Measurements from ENCODE around the gene SUPT3H.

Gene SUPT3H

GRCh38 chr6:45026003-45026516 lies 351.7 kb downstream of the SUPT3H start:
- Histone ChIP-seq H3K27me3 (ENCODE audit: control insufficient read depth, insufficient read depth, low read length) (no peaks in the 10 kb centered on the region), H3K9ac (ENCODE audit: low read length) (no peak overlapping the region), H3K4me3 (ENCODE audit: low read length) (no peak overlapping the region), H3K9me3 (ENCODE audit: control insufficient read depth, low read length) (no peaks in the 10 kb centered on the region), H3K36me3 (ENCODE audit: control insufficient read depth, insufficient read depth, low read length) (no peaks in the 10 kb centered on the region), H3K4me1 (ENCODE audit: control insufficient read depth, insufficient read depth, low read length) (no peaks in the 10 kb centered on the region)

- H3K4me1 ChIP-seq (ENCODE audit: control insufficient read depth, insufficient read depth, low read length): no peaks in the 10 kb centered on the region
- no peaks in the 10 kb centered on the region for H3K9me3 ChIP-seq (ENCODE audit: control insufficient read depth, low read length)
- H3K9ac ChIP-seq (ENCODE audit: low read length): no peak overlapping the region
- no peaks in the 10 kb centered on the region for H3K27me3 ChIP-seq (ENCODE audit: control insufficient read depth, insufficient read depth, low read length)
- H3K4me3 ChIP-seq (ENCODE audit: low read length): no peak overlapping the region
- H3K36me3 ChIP-seq (ENCODE audit: control insufficient read depth, insufficient read depth, low read length): no peaks in the 10 kb centered on the region
Measured at GRCh38 chr6:45024610-45025009, 353.1 kb downstream of the SUPT3H start.

GRCh38 chr6:45021676-45022075 lies 356.1 kb downstream of the SUPT3H start:
- Histone ChIP-seq H3K4me1 (ENCODE audit: control insufficient read depth, insufficient read depth, low read length) (no peaks in the 10 kb centered on the region), H3K9ac (ENCODE audit: low read length) (no peak overlapping the region), H3K4me3 (ENCODE audit: low read length) (no peak overlapping the region), H3K9me3 (ENCODE audit: control insufficient read depth, low read length) (no peaks in the 10 kb centered on the region), H3K27me3 (ENCODE audit: control insufficient read depth, insufficient read depth, low read length) (no peaks in the 10 kb centered on the region), H3K36me3 (ENCODE audit: control insufficient read depth, insufficient read depth, low read length) (no peaks in the 10 kb centered on the region)

- Histone ChIP-seq H3K36me3 (ENCODE audit: control insufficient read depth, insufficient read depth, low read length) (no peaks in the 10 kb centered on the region), H3K9me3 (ENCODE audit: control insufficient read depth, low read length) (no peaks in the 10 kb centered on the region), H3K27me3 (ENCODE audit: control insufficient read depth, insufficient read depth, low read length) (no peaks in the 10 kb centered on the region), H3K4me3 (ENCODE audit: low read length) (no peak overlapping the region), H3K4me1 (ENCODE audit: control insufficient read depth, insufficient read depth, low read length) (no peaks in the 10 kb centered on the region), H3K9ac (ENCODE audit: low read length) (no peak overlapping the region)
Measured at GRCh38 chr6:45012687-45013086, 365.0 kb downstream of the SUPT3H start.

GRCh38 chr6:45009576-45009975 lies 368.2 kb downstream of the SUPT3H start:
- Histone ChIP-seq H3K27me3 (ENCODE audit: control insufficient read depth, insufficient read depth, low read length) (no peaks in the 10 kb centered on the region), H3K36me3 (ENCODE audit: control insufficient read depth, insufficient read depth, low read length) (no peaks in the 10 kb centered on the region), H3K4me3 (ENCODE audit: low read length) (no peak overlapping the region), H3K9ac (ENCODE audit: low read length) (no peak overlapping the region), H3K4me1 (ENCODE audit: control insufficient read depth, insufficient read depth, low read length) (no peaks in the 10 kb centered on the region), H3K9me3 (ENCODE audit: control insufficient read depth, low read length) (no peaks in the 10 kb centered on the region)

- no peak overlapping the region for H3K4me3 ChIP-seq (ENCODE audit: low read length)
- no peaks in the 10 kb centered on the region for H3K27me3 ChIP-seq (ENCODE audit: control insufficient read depth, insufficient read depth, low read length)
- H3K9me3 ChIP-seq (ENCODE audit: control insufficient read depth, low read length): no peaks in the 10 kb centered on the region
- no peaks in the 10 kb centered on the region for H3K4me1 ChIP-seq (ENCODE audit: control insufficient read depth, insufficient read depth, low read length)
- no peaks in the 10 kb centered on the region for H3K36me3 ChIP-seq (ENCODE audit: control insufficient read depth, insufficient read depth, low read length)
- H3K9ac ChIP-seq (ENCODE audit: low read length): no peak overlapping the region
Measured at GRCh38 chr6:45006893-45007292, 370.8 kb downstream of the SUPT3H start.

GRCh38 chr6:45003961-45004360 lies 373.8 kb downstream of the SUPT3H start:
- Histone ChIP-seq H3K9me3 (ENCODE audit: control insufficient read depth, low read length) (no peaks in the 10 kb centered on the region), H3K27me3 (ENCODE audit: control insufficient read depth, insufficient read depth, low read length) (no peaks in the 10 kb centered on the region), H3K4me1 (ENCODE audit: control insufficient read depth, insufficient read depth, low read length) (no peaks in the 10 kb centered on the region), H3K36me3 (ENCODE audit: control insufficient read depth, insufficient read depth, low read length) (no peaks in the 10 kb centered on the region), H3K4me3 (ENCODE audit: low read length) (no peak overlapping the region), H3K9ac (ENCODE audit: low read length) (no peak overlapping the region)

- H3K9ac ChIP-seq (ENCODE audit: low read length): no peak overlapping the region
- no peak overlapping the region for H3K4me3 ChIP-seq (ENCODE audit: low read length)
- H3K36me3 ChIP-seq (ENCODE audit: control insufficient read depth, insufficient read depth, low read length): no peaks in the 10 kb centered on the region
- H3K27me3 ChIP-seq (ENCODE audit: control insufficient read depth, insufficient read depth, low read length): no peaks in the 10 kb centered on the region
- no peaks in the 10 kb centered on the region for H3K4me1 ChIP-seq (ENCODE audit: control insufficient read depth, insufficient read depth, low read length)
- no peaks in the 10 kb centered on the region for H3K9me3 ChIP-seq (ENCODE audit: control insufficient read depth, low read length)
Measured at GRCh38 chr6:45003387-45003786, 374.3 kb downstream of the SUPT3H start.

GRCh38 chr6:45002390-45003105 lies 375.2 kb downstream of the SUPT3H start:
- no peaks in the 10 kb centered on the region for H3K9me3 ChIP-seq (ENCODE audit: control insufficient read depth, low read length)

GRCh38 chr6:45001663-45002062 lies 376.1 kb downstream of the SUPT3H start:
- Histone ChIP-seq H3K4me1 (ENCODE audit: control insufficient read depth, insufficient read depth, low read length) (no peaks in the 10 kb centered on the region), H3K4me3 (ENCODE audit: low read length) (no peak overlapping the region), H3K36me3 (ENCODE audit: control insufficient read depth, insufficient read depth, low read length) (no peaks in the 10 kb centered on the region), H3K27me3 (ENCODE audit: control insufficient read depth, insufficient read depth, low read length) (no peaks in the 10 kb centered on the region), H3K9me3 (ENCODE audit: control insufficient read depth, low read length) (no peaks in the 10 kb centered on the region), H3K9ac (ENCODE audit: low read length) (no peak overlapping the region)

More at GRCh38 chr6:45002390-45003105, 375.2 kb downstream of the SUPT3H start:
- no peak overlapping the region for H3K9ac ChIP-seq (ENCODE audit: low read length)
- no peak overlapping the region for H3K4me3 ChIP-seq (ENCODE audit: low read length)
- no peaks in the 10 kb centered on the region for H3K4me1 ChIP-seq (ENCODE audit: control insufficient read depth, insufficient read depth, low read length)
- H3K27me3 ChIP-seq (ENCODE audit: control insufficient read depth, insufficient read depth, low read length): no peaks in the 10 kb centered on the region
- H3K36me3 ChIP-seq (ENCODE audit: control insufficient read depth, insufficient read depth, low read length): no peaks in the 10 kb centered on the region

- Histone ChIP-seq H3K4me3 (ENCODE audit: low read length) (no peak overlapping the region), H3K4me1 (ENCODE audit: control insufficient read depth, insufficient read depth, low read length) (no peaks in the 10 kb centered on the region), H3K27me3 (ENCODE audit: control insufficient read depth, insufficient read depth, low read length) (no peaks in the 10 kb centered on the region), H3K9ac (ENCODE audit: low read length) (no peak overlapping the region), H3K36me3 (ENCODE audit: control insufficient read depth, insufficient read depth, low read length) (no peaks in the 10 kb centered on the region), H3K9me3 (ENCODE audit: control insufficient read depth, low read length) (no peaks in the 10 kb centered on the region)
Measured at GRCh38 chr6:45000833-45001232, 376.9 kb downstream of the SUPT3H start.

- no peaks in the 10 kb centered on the region for H3K4me1 ChIP-seq (ENCODE audit: control insufficient read depth, insufficient read depth, low read length)
- H3K36me3 ChIP-seq (ENCODE audit: control insufficient read depth, insufficient read depth, low read length): no peaks in the 10 kb centered on the region
- no peaks in the 10 kb centered on the region for H3K9me3 ChIP-seq (ENCODE audit: control insufficient read depth, low read length)
- no peak overlapping the region for H3K9ac ChIP-seq (ENCODE audit: low read length)
- no peaks in the 10 kb centered on the region for H3K27me3 ChIP-seq (ENCODE audit: control insufficient read depth, insufficient read depth, low read length)
- H3K4me3 ChIP-seq (ENCODE audit: low read length): no peak overlapping the region
Measured at GRCh38 chr6:44999066-44999465, 378.7 kb downstream of the SUPT3H start.

Data from mucosa of stomach (tissue), 1 donor.